A673 (cell line): ENCODE data around the gene POLR2J. TPM values are rescaled to one million over a fixed set of nuclear protein-coding genes. Genes with fewer than 3 reads are reported as not detected.

Source experiments
- BruUV-seq: library from RNA; stranded (reverse); fragments of 400-500 nt; replicated peaks from 2 replicates; lab custom pipeline; 2021; lab: Mats Ljungman, UMichigan
- CTCF ChIA-PET: fragments of 300-600 bp; sonication (Branson Sonifier 250); formaldehyde crosslinking; loops from one replicate; lab custom pipeline; 2022; ENCODE audit warnings: antibody characterized with exemption; lab: Charles Lee
- POLR2A ChIA-PET: fragments of 300-600 bp; sonication (Branson Sonifier 250); formaldehyde crosslinking; loops from one replicate; lab custom pipeline; 2022; ENCODE audit warnings: antibody characterized with exemption; ENCODE audit not compliant: low non-redundant PET; lab: Charles Lee
- DNase-seq: peaks from one replicate; pipeline ENCODE4 v3.0.0-alpha.2; 2015; ENCODE audit warnings: low spot score
- H3K27ac ChIP-seq: fragments of 200-600 bp; sonication (generic); 2 replicates; pipeline ENCODE4 v1.5.1; 2016; ENCODE audit warnings: mixed run types, low read depth, mild to moderate bottlenecking, mixed read lengths, antibody characterized with exemption, low read length; ENCODE audit not compliant: poor library complexity, severe bottlenecking
- H3K27me3 ChIP-seq: fragments of 200-600 bp; sonication (generic); replicated peaks from 2 replicates; pipeline ENCODE4 v1.6.1; 2017; ENCODE audit warnings: mixed run types, low read depth, mild to moderate bottlenecking, mixed read lengths, antibody characterized with exemption, low read length; ENCODE audit not compliant: insufficient read depth, poor library complexity
- H3K36me3 ChIP-seq: fragments of 200-600 bp; sonication (generic); 2 replicates; pipeline ENCODE4 v1.6.1; 2016; ENCODE audit warnings: mixed run types, mild to moderate bottlenecking, mixed read lengths, antibody characterized with exemption, low read length; ENCODE audit not compliant: insufficient read depth, poor library complexity, severe bottlenecking
- H3K4me1 ChIP-seq: fragments of 200-600 bp; sonication (generic); 2 replicates; pipeline ENCODE4 v1.6.1; 2017; ENCODE audit warnings: mixed run types, mild to moderate bottlenecking, mixed read lengths, antibody characterized with exemption, low read length; ENCODE audit not compliant: insufficient read depth, poor library complexity, severe bottlenecking
- H3K4me3 ChIP-seq: fragments of 200-600 bp; sonication (generic); 2 replicates; pipeline ENCODE4 v1.5.1; 2016; ENCODE audit warnings: low read depth, mixed run types, mild to moderate bottlenecking, mixed read lengths, low read length; ENCODE audit not compliant: poor library complexity, severe bottlenecking
- H3K9me3 ChIP-seq: fragments of 200-600 bp; sonication (generic); 2 replicates; pipeline ENCODE4 v1.6.1; 2016; ENCODE audit warnings: mixed run types, low read depth, mild to moderate bottlenecking, mixed read lengths, antibody characterized with exemption, low read length; ENCODE audit not compliant: poor library complexity, severe bottlenecking
- CTCF ChIP-seq: fragments of 300-800, 200-600 bp; sonication (generic); conservative IDR thresholded peaks from 2 replicates; pipeline ENCODE4 v1.5.1; 2017; ENCODE audit warnings: low read depth, mild to moderate bottlenecking, antibody characterized with exemption, low read length, moderate library complexity, mixed read lengths
- EZH2 ChIP-seq: fragments of 200-600 bp; sonication (generic); IDR thresholded peaks from 2 replicates; pipeline ENCODE4 v1.6.1; 2017; ENCODE audit warnings: borderline replicate concordance, low read depth, mild to moderate bottlenecking, mixed read lengths, antibody characterized with exemption, low read length; ENCODE audit not compliant: poor library complexity, severe bottlenecking
- intact Hi-C: fragments of 100-400 bp; cut with micrococcal nuclease; formaldehyde crosslinking; loops from one replicate; pipeline ENCODE4 v1.10.0; 2022; ENCODE audit not compliant: unreplicated experiment
- total RNA-seq: library from RNA; stranded (reverse); gene quantifications from 2 replicates; pipeline ENCODE4 v1.2.3, GENCODE V29; 2021

Gene POLR2J
- total RNA-seq, 1 experiment from 2014 or later: 52.2 TPM

- no peaks in the 10 kb centered on the region for H3K36me3 ChIP-seq
- ChIA-PET CTCF (no interaction called here), POLR2A (no interaction called here)
- no peaks in the 10 kb centered on the region for H3K9me3 ChIP-seq
- BruUV-seq: no TSS peak
- H3K27ac ChIP-seq: no peak overlapping the region
- no peak for TF ChIP-seq CTCF
- no peak for TF ChIP-seq EZH2
- H3K4me1 ChIP-seq: no peaks in the 10 kb centered on the region
- intact Hi-C loops: no loop called here
- no peak overlapping the region for H3K4me3 ChIP-seq
- H3K27me3 ChIP-seq: no peaks in the 10 kb centered on the region
- DNase-seq: no peak
Observed at GRCh38 chr7:102449136-102449535, 29.6 kb downstream of the POLR2J start.

- BruUV-seq: no TSS peak
- intact Hi-C loops: no loop called here
- ChIA-PET CTCF (no interaction called here), POLR2A (no interaction called here)
- H3K4me1 ChIP-seq: no peaks in the 10 kb centered on the region
- H3K36me3 ChIP-seq: no peaks in the 10 kb centered on the region
- H3K27me3 ChIP-seq: no peaks in the 10 kb centered on the region
- TF ChIP-seq CTCF (no peak), EZH2 (no peak)
- no peak for DNase-seq
- H3K4me3 ChIP-seq: no peak overlapping the region
- H3K27ac ChIP-seq: no peak overlapping the region
- H3K9me3 ChIP-seq: no peaks in the 10 kb centered on the region
Observed at GRCh38 chr7:102447311-102447710, 31.4 kb downstream of the POLR2J start.

- no peak for TF ChIP-seq EZH2
- TF ChIP-seq CTCF: no peak
- ChIA-PET CTCF (no interaction called here), POLR2A (no interaction called here)
- no peak for DNase-seq
- Histone ChIP-seq H3K27me3 (no peaks in the 10 kb centered on the region), H3K4me1 (no peaks in the 10 kb centered on the region), H3K4me3 (no peak overlapping the region), H3K27ac (no peak overlapping the region), H3K9me3 (no peaks in the 10 kb centered on the region), H3K36me3 (no peaks in the 10 kb centered on the region)
- BruUV-seq: no TSS peak
- intact Hi-C loops: no loop called here
Observed at GRCh38 chr7:102446387-102447156, 32.1 kb downstream of the POLR2J start.
